ENCODE data around the gene MAD1L1.

The MAD1L1 gene

DNA sequence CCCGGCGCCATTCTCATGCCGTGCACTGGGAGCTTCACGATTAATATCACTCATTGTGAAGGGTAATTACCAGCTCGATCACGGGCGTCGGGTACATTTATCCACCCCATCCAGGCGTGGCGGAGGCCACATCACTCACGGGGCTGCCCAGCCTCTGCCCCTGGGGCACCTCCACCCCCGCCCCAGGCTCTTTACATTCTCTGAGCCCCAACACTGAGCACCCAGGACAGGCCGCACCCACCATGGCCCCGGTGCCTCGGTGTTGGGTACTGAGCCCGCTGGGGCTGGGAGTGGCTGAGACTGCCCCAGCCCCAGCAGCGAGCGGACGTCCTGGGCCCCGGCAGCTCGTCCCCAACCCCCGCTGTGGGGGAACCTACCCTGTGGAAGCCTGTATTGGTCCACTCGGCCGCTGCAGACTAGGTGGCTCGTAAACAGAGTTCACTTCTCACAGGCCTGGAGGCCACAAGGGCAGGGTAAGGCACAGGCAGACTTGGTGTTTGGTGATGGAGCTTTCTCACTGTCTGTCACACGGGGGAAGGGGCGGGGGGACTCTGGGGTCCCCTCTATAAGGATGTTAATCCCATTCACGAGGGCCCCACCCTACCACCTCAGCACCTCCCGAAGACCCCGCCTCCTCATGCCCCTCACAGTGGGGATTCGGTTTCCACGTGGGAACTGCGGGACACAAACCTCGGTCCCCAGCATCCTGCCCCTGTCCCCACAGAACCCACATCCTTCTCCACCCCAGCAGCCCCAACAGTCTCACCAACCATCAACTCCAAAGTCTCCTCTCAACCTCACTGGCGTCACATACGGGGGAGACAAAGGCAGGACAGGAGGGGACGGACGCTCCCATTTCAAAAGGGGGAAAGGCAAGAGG lies 378.5 kb downstream of the MAD1L1 start:
- no peak for FAIRE-seq

DNA sequence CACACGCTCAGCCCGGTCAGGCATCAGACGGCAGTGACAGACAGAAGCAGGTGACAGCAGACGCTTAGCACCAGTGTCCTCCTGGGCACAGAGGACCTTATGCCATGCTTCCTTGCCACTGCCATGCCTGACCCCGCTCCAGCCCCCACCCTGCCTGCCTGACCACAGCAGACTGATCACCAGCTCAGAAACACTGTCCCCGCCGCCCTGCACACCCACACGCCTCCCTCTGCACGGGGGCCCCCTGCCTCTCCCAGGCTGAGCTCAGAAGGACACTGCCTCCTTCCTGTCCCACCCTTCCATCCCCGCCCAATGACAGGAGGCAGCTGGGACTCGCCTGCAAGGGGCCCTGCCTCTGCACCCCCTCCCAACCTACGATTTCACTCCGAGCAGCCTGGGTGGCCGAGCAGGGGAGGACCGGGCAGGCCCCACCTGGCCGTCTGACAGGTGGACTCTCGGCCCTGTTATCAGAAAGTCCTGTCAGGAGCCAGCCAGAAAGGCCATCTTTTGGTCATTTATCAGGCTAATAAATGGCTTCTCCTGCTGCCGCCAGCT lies 379.2 kb downstream of the MAD1L1 start:
- no peak for FAIRE-seq

DNA sequence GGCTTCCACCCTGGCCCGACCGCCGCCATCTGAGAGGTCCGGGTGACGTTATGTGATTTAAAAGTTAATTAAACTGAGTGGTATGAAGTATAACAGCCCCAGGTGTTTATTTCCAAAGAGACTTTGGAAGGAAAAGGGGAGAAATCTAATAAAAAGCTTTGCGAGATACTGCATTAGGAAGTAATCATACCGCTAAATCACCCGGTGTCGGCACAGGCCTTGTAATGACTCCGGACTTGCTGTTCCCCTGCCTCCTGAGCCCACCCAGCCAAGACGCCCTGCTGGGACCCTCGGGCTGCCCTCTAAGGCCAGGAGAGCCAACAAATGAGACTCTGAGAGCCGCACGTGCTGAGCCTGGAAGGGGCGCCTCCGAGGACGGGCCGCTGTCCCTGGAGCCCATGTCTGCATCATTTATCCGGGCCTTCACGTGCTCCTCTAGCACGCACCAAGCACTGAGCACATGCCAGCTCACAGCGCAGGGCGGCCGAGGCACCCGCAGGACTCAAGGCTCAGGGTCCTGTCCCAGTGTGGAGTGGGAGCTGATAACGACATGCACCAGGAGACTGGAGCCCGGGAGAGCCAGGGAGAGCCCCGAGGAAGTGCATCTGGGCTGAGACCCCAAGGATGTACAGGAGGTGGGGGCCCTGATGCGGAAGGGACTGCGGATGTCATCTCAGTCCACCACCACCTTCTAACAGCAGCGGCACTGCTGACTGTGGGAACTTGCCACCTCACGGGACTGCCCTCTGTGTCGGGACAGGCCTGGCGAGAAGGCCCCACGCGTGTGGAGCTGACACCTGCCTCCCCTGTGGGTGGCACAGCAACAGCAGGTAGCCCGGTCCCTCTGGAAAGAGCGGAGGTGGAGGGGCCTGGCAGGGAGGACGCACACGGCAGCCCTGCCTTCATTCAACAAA lies 380.0 kb downstream of the MAD1L1 start:
- no peak for FAIRE-seq

DNA sequence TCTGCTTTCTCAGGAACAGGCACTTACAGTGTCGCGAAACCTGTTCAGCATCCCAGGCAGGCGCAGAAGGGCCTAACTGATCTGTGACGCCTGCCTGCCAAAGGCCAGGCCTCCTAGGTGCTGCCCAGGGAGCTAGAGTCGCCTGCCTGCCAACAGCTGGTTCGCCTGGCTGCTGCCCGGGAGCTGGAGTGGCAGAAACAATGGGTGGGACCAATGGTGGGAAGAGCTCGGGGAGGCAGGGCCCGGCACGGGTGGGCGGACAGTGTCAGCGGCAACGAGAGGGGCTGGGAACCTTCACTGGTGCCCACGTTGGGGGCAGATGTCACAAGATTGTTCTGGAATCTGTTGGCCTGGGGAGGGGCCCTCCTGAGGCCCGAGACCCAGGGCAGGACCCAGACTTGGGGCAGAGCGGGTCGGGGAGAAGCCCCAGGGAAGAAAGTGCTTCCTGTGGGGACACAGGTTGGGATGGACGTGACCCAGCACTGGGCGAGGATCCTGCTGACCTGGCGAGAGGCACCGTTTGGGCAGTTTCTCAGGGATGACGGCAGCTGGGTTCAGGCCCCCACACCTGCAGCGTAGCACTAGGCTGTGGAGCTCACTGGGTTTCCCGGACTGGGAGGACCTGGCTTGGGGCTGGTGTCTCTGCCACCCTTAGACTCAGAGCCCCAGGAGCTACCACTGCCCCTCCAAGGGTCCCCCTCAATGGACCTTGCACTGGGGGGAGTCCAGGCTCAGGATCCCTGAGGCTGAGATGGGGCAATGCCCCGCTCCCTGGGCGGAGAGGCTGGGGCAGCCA lies 380.8 kb downstream of the MAD1L1 start:
- no peak for FAIRE-seq

DNA sequence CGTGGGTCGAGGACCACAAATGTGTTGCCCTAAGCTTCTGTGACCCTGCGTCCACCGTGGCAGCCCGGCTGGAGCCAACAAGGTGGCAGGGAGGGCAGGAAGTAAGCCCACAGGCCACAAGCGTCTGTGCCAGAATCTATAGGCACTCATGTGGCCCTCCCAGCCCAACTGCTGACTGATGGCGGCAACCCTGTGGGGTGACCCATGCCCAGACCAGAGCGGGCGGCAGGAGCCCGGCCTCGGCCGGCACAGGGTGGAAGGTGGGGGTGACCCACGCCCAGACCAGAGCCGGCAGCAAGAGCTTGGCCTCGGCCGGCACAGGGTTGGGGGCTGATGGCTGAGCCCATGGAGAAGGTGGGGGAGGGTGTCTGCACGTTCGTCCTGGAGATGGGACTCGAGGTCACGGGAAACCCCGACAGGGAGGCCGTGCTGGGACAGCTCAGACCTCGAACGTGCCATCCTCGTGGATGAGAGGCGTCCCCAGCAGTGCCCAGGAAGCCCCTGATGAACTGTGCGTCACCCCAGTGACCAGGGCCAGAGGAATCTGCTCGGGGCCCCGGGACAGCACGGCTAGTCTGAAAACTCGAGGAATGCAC lies 381.7 kb downstream of the MAD1L1 start:
- FAIRE-seq: no peak

DNA sequence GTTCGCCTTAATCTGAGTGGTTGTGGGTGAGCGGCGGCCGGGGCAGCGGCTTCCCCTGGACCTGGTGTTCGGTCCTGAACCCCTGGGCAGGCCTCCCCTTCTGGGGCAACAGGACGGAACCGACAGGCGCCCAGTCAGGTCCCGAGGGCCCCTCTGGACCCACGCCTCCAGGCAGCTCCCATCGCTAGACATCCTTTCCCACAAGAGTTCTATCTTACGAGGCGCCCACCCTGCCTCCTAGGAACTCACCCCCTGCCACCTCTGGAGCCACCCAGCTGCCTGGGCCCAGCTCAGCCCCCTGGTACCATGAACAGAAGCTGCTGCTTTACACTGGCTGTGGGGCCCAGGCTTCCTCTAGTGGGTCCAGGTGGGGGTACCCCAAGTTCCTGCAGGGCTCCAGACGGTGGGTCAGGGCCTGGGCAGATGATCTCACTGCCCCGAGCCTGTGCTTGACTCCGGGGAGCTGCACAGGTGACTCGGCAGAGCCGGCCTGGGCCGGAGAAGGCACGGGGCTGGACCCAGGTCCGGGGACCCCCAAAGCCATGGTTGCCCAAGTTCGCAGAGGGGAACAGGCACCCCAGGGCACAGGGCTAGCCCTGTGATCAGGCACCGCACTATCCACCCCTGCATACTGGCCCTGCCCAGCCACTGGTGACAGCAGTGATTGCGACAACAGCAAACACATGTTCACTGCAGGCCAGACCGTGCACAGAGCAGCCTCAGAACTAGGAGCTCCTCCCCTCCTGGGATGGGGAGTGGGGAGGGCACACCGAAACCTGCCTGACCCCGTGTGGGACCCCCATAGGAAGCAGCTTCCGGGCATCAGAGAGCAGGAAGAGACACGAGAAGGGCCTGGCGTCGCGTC lies 382.4 kb downstream of the MAD1L1 start:
- FAIRE-seq: no peak

DNA sequence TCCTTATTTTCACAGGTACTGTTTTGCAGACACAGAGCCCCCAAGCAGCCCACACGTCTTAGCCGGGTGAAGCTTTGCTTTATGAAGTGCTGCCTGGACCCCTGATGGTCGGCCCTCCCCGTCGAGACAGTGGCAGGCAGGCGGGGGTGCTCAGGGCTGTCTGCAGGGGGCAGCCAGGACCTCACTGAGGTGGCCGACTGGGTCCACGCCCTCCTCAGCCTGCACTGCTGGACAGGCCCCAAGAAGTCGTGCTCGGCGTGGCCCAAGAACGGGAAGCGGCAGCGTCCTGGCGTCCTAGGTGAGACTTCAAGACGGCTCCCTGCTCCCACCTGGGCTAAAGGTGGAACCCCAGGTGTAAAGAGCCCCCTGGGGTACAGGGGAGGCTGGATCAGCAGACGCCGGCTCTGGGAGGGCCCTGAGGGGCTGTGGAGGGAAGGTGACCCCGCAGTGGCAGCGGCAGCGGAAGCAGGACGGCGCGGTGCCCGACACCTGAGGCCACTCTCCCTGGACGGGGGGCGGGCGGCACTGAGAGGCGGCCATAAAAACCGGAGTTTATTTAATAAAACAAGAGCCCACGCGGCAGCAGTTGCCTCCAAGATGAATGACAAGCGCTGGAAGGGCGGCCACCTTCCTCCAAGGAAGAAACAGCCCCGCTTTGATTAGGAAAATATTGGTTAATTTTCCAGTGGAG lies 383.2 kb downstream of the MAD1L1 start:
- no peak for FAIRE-seq

DNA sequence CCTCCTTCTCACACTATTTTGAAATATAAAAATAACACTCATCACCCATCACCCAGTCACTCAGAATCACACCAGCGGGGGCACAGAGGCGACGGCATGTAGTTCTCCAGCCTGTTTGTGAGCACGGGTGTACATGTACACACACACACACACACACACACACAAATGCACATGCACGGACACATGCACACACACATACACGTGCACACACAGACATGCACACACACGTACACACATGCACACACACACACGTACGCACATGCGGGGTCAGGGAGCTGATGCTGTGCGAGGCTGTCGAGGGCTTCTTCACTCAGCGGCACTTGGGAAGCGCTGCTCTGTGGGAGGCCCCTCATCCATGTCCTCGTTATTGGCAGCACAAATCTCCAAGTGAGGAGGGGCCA lies 383.8 kb downstream of the MAD1L1 start:
- FAIRE-seq: no peak

DNA sequence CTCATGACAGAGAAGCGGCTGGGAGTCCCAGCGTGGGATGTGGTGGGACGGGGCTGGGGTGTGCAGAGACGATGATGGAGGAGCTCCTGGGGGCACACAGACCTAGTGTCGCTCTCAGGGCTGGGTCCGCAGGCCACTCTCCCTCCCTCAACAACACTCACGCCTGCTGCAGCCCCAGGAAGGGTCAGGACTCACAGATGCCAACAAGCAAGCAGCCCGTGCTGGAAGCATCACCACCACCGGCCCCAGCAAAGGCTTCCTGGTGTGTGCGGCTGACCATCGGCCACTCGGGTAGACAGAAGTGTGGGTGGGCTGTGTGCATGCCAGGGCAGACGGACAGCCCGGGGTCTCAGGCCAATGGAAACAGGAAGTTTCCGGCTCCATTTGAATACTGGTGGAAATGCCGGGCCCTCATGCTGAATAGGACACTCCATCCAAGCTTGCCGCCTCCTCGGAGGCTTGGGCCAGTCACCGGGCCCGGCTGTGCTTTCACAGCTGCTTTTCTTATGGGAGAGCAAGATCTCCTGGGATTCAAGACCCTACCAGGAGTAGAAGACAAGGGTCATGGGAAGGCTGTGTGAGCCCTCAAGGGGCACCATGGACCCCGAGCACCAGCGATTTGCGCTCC lies 384.6 kb downstream of the MAD1L1 start:
- no peak for FAIRE-seq

DNA sequence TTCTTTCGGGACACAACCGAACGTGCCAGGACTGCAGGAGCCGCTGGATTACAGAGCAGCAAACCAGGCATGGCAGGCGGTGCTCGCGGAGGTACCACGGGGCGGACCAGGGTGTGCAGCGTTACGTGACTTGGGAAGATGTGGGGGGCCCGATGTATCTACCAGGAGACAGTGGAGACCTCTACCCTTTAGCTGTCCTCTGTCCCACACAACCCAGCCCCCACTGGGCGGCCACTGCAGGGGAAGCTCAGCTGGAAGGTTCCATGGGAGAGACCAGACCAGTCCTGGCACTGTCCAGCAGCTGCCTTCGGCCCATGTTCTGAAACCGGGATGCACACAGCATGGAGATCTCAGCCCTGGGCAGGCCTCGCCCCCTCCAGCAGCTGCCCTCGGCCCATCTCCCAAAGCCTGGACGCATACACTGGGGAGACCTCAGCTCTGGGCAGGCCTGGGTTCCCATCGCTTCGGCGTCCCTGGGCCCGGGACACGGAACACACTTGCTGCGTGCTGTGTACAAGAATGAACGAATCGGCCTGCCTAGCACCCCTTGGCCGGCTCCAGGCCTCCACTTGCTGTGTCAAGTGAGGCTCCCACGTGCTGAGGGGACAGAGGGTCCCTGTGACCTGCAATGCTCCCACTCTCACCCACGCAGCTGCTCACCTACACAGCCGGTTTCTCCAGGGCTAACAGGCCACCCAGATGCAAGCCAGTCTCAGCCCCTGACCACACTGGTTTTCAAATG lies 385.3 kb downstream of the MAD1L1 start:
- FAIRE-seq: no peak

DNA sequence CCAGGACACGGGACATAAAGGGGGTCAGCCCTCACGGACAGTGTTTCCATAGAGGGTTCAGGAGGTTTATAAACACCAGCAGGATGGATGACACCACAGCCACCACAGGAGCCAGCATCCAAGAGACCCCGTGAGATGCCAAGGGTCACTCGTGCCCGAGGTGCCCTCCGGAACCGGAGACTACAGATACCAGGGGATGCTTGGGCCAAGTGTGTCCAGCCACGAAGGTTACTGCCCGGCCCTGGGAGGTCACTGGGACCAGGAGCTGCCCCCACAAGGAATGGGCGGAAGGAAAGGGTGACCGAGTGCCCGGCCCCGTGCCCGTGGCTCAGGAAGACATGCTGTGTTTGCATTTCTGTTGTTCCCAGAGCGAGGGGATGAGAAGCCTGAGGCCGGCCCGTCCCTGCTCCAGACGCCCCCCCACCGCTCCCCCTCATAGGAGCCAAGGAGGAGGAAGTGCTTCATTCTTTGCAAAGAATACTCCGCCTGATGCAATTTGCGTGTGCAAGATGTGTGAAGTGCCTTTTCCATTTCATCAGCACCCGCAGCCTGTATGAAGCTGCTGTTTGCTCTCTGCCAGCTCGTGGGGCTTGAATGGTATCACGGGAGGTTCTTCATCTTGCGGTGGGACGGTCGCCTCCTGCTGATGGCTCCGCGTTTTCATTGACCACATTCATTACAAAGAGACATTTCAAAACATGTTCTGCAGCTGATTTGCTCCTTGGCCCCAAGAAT lies 386.2 kb downstream of the MAD1L1 start:
- no peak for FAIRE-seq

DNA sequence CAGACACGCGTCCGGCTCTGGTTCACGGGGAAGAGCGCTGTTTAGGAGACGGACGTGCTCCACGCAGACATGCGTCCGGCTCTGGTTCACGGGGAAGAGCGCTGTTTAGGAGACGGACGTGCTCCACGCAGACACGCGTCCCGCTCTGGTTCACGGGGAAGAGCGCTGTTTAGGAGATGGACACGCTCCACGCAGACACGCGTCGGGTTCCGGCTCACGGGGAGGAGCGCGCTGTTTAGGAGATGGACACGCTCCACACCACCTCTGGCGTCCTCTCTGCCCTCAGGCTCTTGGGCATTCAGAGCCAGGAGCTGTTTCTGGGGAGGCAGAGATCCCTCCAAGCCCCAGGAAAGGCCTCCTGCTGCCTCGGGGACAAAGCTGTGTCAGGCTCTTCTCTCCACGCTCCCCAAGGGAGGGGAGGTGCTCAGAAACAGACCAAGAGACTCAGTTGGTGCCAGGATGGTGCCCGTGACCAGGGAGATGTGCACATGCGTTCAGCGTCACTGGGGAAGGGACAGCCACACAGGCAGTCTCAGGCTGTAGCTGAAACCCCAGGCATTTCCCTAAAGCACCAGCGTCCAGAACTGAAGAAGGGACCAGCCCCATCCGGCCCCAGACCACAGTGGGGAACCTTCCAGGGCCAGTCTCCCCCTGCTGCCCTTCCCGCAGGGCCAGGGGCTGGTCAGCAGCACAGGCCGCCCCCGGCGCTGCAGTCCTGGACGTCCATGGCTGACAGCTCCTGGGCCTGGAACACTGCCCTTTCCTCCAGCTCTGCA lies 387.0 kb downstream of the MAD1L1 start:
- no peak for FAIRE-seq

DNA sequence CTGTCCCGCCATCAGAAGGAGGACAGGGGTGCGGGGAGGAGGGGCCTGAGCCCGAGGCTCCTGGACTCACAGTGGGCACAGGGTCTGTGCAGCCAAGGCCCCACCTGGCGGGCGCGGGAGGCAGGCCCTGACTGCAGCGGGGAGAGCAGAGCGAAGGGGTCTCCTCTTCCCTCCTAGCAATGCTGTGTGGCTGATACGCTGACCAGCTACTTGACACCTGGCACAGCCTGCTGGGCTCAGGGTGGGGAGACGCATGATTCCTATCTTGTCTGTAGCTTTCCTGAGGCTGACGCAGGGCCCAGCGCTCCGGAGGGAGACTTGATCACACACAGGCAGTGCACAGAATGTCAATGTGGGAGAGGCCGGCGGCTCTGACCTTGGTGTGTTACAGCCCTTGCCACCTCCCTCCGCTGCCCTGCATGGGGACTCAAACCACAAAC lies 387.8 kb downstream of the MAD1L1 start:
- no peak for FAIRE-seq

DNA sequence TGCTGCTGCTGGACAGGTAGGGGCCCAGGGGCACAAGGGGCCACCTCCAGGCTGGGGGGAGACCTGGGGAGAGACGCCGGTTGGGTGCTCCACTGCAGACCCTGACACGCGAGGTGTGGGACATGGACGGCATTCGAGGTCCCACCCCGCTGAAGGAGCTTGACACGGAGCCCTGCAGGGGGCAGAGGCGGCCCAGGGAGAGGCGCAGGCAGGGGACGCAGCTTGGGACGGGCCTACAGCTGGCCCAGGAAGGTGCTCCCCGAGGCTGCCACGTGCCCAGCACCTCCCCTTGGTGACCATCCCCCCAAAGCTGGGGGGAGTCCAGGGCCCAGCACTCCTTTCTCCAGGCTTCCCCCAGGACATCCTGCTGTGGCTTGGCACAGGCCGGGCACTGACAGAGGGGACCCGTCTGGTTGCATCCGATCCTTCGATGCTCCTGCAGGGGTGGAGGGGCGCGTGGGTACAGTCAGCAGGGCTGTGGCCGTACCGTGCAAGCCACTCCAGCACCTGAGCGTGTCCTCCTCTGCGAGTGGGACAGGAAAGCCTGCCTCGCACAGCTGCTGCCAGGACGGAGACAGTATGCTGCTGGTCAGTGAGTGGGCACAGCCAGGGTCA lies 388.3 kb downstream of the MAD1L1 start:
- no peak for FAIRE-seq

DNA sequence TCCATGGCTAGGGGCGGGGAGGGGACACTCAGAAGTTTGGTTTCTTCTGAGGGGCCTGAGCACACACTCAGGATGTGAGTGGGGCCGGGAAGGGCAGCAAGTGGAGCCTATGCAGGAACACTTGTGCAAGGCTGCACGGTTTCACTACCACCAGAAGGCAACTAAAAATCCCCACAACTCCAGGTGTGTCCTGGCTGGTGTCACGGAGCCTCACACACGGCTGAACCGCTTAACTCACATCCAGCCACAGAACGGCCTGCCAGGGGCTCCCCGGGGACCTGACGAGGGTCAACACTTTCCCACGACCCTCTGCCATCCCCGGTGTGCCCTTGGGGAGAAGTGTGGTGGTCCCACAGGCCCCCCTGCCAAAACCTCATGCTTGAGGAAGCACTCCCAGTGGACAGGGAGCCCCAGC lies 388.8 kb downstream of the MAD1L1 start:
- FAIRE-seq: no peak

DNA sequence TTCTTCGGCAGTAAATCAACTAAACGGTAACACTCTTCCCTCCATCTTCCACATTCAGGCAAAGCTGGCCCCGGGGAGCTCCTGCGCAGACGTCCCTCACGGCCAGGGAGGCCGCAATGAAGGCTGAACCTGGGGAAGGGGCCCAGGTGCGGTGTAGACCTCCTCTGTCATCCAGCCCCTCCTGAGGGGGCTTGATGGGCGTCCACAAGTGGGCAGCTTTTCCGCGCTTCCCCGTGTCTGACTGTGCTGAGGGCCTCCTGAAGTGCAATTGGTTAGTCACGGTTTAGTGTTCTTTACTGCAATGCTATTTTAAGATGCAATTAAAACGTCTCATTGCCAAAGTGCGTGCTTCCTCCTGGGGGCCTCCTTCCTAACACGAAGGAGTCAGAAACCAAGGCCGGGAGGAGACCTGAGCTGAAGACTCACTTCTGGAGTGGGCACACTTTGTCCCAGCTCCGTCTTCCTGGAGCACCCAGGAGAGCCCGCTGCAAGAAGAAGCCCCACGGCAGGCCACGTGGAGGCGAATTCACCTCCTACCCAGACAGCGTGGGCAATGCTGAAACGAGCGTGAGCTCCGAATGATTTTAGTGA lies 389.4 kb downstream of the MAD1L1 start:
- FAIRE-seq: no peak

Measured in TTC549 (cell line).